ENCODE results near the gene SVOPL. TPM values are rescaled to one million over a fixed set of nuclear protein-coding genes. Genes with fewer than 3 reads are reported as not detected.
"Not testable (repeated sequence)": the region's sequence is repeated elsewhere in the genome, so short reads cannot be mapped to it uniquely, and the experiment has no call there.

Gene SVOPL
- polyA plus RNA-seq, 10 donors: 0.22 TPM; not detected in 9

GRCh38 chr7:138701537-138701923 is 368 bp upstream of the SVOPL start:
- DNase-seq: no peak

- no peak for DNase-seq
These were observed 1.5 kb downstream of the SVOPL start for GRCh38 chr7:138699661-138700060.

GRCh38 chr7:138698281-138698680 is 2.9 kb downstream of the SVOPL start:
- no peak for DNase-seq

GRCh38 chr7:138697535-138698182 is 3.5 kb downstream of the SVOPL start:
- no peak for DNase-seq

GRCh38 chr7:138695776-138696175 is 5.4 kb downstream of the SVOPL start:
- DNase-seq: not testable (repeated sequence)

- no peak for DNase-seq
These were observed 6.1 kb downstream of the SVOPL start for GRCh38 chr7:138695106-138695505.

- no peak for DNase-seq
These were observed 10.0 kb downstream of the SVOPL start for GRCh38 chr7:138691178-138691577.

- no peak for DNase-seq
These were observed 10.7 kb downstream of the SVOPL start for GRCh38 chr7:138690495-138690894.

- not testable (repeated sequence) for DNase-seq
These were observed 13.1 kb downstream of the SVOPL start for GRCh38 chr7:138688037-138688436.

- DNase-seq: no peak
These were observed 16.8 kb downstream of the SVOPL start for GRCh38 chr7:138684340-138684739.

- DNase-seq: no peak
These were observed 21.4 kb downstream of the SVOPL start for GRCh38 chr7:138679793-138680192.

GRCh38 chr7:138670594-138670993 is 30.6 kb downstream of the SVOPL start:
- no peak for DNase-seq

GRCh38 chr7:138669364-138669763 is 31.8 kb downstream of the SVOPL start:
- DNase-seq: no peak

GRCh38 chr7:138668946-138669345 is 32.2 kb downstream of the SVOPL start:
- DNase-seq: no peak

GRCh38 chr7:138668229-138668596 is 32.9 kb downstream of the SVOPL start:
- DNase-seq: no peak

GRCh38 chr7:138667535-138668228 is 33.5 kb downstream of the SVOPL start:
- DNase-seq: no peak

GRCh38 chr7:138666385-138666784 is 34.8 kb downstream of the SVOPL start:
- DNase-seq: no peak

GRCh38 chr7:138665669-138666140 is 35.5 kb downstream of the SVOPL start:
- DNase-seq: no peak

GRCh38 chr7:138665249-138665648 is 35.9 kb downstream of the SVOPL start:
- no peak for DNase-seq

GRCh38 chr7:138663725-138664710 is 37.1 kb downstream of the SVOPL start:
- peak in 2 of 3 donors; percentile 10 to 15 for DNase-seq

GRCh38 chr7:138662991-138663320 is 38.2 kb downstream of the SVOPL start:
- DNase-seq: no peak

Data from muscle of back (tissue), 11 donors.